Activated CD8-positive, alpha-beta memory T cell treated with anti-CD3 and anti-CD28 coated beads for 36 hours (primary cell): Measurements from ENCODE around the gene RAB20. TPM values are rescaled to one million over a fixed set of nuclear protein-coding genes. Genes with fewer than 3 reads are reported as not detected.

Source experiments
- CTCF ChIA-PET: fragments of 350-600 bp; sonication (Branson Sonifier 250); formaldehyde crosslinking; loops from one replicate; lab custom pipeline; 2021; ENCODE audit warnings: antibody characterized with exemption; lab: Charles Lee
- POLR2A ChIA-PET: fragments of 350-600 bp; sonication (Branson Sonifier 250); formaldehyde crosslinking; loops from one replicate; lab custom pipeline; 2021; ENCODE audit warnings: antibody characterized with exemption; lab: Charles Lee
- total RNA-seq, 2 experiments: library from RNA; stranded (reverse); gene quantifications; one replicate each; pipeline ENCODE4 v1.2.3, GENCODE V29; 2021

RAB20 gene
- total RNA-seq, 2 experiments from 2014 or later, result 2.3 TPM

DNA sequence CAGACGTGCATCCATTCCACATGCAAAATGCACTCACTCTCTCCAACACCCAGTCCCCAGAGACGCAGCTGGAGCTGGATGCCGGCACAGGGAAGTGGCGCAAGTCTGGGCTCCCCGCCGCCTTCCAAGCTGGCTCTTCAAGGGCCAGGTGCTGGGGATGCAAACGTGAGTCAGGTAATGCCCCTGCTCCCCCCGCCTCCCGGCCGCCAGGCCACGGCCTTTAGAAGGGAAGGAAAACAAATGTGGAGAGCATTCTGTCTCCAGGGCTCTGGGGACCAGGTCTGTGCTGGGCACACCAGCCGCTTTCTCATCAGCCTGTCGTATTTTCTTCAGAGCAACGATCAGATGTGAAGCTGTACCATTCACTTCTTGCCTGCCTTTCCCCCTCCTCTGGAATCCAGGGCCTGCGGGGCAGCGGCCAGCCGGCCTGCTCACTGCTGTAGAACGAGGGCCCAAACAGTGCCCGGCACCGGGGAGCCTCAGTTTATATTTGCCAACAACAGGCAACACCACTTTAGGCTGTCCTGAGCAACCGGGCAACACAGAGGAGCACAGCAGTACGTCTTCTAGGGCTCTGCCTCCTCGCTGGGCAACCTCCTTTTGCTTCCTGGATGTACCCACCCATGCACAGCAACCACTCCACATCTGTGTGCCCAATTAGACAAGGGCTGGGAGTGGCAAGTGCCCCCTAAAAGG lies 3.8 kb downstream of the RAB20 start:
- ChIA-PET CTCF (no interaction called here), POLR2A (no interaction called here)

DNA sequence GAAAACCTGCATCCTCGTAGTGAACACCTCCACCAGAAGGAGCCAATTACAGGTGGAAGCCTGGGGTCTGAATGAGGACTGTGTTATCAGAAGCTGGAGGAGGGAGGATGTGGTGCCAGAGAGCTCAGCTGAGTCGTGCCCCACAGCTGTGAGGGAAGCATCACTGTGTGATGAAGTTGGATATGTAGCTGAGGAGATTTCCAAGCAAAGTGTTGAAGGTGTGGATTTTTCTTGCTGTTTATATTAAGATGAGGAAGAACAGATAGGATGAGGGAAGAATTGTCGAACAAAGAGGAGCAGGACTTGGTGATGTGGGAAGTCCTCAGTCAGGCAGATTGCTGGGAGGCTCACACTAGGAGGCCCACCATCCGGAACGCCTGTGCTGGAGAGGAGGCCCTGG lies 4.4 kb downstream of the RAB20 start:
- CTCF ChIA-PET, result no interaction called here
- POLR2A ChIA-PET, result no interaction called here

DNA sequence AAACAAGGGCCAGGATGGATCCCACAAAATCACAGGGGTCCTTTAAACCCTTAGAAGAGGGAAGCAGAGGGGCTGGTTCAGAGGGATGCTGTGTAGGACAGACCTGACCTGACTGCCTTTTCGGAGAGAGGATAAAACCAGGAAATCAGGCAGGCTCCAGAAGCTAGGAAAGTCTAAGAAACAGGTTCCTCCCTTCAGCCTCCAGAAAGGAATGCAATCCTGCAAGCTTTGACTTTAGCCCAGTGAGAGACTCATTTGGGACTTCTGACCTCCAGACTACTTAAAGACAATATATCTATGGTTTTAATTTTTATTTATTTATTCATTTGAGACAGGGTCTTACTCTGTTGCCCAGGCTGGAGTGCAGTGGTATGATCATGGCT lies 5.3 kb downstream of the RAB20 start:
- ChIA-PET POLR2A (no interaction called here), CTCF (no interaction called here)

DNA sequence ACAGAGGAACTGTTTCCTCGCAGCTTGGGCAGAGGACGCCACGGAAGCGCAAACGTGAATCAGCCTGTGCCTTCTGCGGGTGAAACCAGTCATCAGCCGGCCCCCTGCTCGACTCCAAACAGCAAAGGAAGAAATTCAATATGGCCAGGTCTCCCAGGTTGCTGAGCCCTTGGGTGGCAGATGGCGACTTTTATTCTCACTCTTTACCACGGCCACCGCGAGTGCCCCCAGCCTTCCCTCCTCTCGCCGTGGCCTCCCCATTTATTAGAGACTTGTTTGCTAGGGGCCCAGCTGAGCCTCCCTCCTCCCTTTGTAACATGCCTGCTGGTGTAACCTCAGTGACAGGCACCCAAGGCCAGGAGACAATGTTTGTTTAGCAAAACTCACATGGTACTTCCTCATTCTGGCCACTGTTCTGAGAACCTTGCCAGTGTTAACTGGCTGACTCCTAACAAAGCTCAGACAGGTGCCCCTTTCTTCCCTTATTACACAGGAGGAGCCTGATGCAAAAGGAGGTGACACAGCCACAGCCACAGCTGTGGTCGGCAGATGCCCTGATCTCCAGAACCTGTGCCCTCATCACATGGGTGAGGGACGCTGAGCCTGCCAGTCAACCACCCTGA lies 5.8 kb downstream of the RAB20 start:
- POLR2A ChIA-PET, result no interaction called here
- CTCF ChIA-PET, result no interaction called here

DNA sequence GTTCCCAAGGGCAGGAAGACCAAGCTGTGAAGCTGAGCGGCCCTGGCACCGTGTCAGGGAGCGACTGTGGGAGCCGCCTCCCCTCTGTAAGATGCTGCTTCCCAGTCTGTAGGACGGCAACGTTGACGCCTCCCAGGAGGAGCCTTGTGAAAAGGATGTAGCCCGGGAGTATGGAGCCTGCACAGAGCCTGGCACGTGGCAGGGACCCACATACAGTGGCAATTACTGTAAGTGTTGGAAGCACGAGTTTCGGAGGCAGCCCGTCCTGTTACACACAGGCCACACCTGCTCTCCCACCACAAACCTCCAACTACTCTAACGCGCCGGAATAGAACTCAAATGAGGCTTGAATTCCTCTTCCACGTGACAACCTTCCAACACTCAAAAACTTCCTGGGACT lies 6.6 kb downstream of the RAB20 start:
- ChIA-PET CTCF (no interaction called here), POLR2A (no interaction called here)

DNA sequence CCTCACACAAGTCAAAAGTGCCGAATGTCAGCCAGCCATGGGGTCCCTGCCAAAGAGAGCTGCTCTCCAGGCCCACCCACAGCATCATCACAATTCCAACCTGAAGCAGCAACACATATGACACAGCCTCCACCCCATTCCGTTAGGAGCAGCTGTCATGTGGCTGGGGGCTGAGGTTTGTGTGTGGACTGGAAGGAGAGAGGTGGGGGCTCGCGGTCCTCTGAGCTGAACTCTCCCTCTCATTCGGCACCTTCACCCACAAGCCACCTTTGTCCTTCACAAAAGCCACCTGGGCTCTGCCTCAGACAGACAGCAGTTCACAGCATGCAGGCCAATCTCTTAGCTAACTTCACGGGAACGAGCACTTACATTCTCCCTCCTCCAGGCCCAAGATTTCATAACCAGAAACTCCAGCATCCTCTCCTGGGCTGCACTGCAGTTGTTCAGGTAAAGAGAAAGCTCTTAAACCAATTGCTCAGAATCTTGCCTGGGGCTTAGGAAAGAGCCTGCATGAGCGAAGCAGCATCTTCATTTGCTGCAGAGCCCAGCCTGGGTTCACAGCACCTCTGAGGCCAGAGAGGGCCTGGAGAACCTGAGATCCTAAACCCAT lies 7.2 kb downstream of the RAB20 start:
- ChIA-PET CTCF (no interaction called here), POLR2A (no interaction called here)

DNA sequence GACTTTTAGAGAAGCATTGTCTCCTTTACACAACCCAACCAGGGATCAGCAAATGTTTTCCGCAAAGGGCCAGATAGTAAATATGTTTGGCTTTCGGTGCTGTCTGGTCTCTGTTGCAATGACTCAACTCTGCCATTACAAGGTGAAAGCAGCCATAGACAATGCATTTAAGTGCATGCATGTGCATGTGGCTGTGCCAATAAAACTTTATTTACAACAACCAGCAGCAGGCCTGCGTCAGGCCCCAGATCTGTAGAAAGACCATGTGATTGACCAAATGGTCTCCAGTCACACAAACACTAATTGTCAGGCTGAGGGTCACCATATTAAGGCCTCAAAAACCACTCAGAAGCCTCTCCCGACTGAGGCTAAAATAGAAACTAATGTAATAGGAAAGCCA lies 8.1 kb downstream of the RAB20 start:
- CTCF ChIA-PET, result no interaction called here
- POLR2A ChIA-PET, result no interaction called here

DNA sequence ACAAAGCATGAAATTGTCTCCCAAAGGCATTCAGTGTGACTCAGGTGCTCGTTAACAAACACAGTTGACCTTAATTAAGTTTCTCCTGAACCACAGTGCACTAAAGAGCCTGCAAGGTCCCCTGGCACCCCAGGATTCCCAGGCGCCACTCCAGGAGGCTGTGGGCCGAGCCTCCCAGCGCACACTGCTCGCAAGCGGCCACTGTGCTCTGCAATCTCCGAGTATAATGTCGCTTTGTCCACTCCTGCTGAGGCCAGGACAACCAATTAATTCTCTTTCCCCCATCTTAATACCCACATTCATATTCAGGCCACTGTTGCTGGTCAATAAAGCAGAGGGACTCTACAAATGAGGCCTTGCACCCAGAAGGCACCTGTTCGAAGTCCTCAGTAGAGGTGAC lies 8.8 kb downstream of the RAB20 start:
- ChIA-PET POLR2A (no interaction called here), CTCF (no interaction called here)

DNA sequence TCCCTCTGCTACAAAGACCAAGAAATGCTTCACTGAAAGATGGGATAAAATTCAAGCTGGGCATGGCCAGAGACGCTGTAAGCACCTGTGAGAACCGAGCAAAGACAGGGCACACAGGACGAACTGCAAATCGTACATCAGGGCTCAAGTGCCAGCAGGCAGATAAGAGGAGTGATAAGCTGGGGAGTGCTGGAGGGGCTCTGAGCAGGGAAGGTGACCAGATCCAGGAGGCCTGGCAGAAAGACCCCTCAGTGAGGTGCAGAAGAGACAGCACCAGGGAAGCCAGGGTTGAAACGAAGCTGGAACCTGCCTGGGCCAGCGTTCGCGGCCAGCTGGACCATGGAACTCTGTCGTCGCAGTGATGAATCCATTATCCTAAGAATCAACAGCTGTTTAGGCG lies 10.2 kb downstream of the RAB20 start:
- CTCF ChIA-PET, result no interaction called here
- POLR2A ChIA-PET, result no interaction called here

DNA sequence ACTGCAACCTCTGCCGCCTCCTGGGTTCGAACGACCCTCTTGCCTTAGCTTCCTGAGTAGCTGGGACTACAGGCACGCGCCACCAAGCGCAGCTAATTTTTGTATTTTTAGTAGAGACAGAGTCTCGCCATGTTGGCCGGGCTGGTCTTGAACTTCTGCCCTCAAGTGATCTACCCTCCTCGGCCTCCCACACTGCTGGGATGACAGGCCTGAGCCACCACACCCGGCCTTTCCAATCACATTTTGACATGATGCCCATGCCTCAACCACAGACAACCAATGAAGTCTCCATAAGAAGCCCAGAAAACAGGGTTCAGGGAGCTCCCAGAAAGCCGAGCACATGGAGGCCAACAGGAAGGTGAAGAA lies 11.7 kb downstream of the RAB20 start:
- CTCF ChIA-PET, result no interaction called here
- POLR2A ChIA-PET, result no interaction called here

DNA sequence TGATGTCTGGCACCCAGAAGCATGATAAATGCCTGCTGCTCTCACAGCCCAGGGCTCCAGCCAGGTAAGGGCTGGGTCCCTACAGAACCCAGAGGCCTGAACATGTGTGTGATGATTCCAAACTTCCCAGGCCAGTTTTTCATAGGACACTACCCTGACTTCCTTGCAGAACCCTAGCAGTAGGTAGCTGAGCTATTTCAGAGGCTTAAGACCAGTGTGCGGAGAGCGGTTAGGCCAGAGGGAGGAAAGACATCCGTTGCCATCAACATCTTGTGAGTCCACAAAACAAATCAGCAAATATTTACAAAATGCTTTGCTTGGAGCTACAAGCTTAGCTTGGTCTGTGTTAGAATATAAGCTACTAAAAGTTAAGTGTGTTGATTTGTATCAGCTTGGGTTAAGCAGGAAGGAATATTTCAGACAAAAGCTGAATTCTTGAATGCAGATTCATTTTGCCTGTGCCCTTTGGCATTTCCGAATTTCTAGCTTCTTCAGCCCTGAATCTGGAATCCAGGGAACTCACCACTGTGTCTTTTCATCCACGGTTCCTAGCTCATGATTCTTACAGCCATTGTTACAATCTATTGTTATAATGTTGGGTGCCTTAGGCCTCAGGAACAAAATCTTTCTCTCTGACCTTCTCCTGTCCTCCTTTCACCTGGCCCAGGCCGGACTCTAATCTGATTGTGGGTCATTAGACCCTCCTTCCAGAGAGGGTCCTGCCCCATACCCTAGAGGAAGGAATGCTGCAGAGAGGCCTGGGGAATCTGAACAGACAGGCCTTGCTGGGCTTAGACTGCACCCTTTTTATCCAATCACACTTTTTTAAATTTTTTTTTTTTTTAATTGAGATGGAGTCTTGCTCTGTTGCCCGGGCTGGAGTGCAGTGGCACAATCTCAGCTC lies 12.4 kb downstream of the RAB20 start:
- ChIA-PET POLR2A (no interaction called here), CTCF (no interaction called here)

DNA sequence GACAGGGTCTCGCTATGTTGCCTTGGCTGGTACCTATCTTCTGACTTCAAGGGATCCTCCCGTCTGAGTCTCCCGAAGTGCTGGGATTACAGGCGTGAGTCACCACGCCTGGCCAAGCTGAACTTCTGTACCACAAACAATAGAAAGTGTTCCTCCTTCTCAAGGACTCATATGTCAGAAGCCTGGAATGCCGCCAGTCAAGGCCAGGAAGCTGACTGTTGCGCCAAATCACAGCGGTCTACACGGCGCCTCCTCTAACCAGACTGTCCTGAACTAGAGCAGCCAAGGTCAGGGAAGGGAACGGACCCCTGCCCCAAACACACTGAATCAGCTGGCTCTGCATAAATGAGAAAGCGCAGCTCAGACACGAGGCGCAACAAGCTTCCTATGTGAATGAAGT lies 14.6 kb downstream of the RAB20 start:
- ChIA-PET CTCF (no interaction called here), POLR2A (no interaction called here)

DNA sequence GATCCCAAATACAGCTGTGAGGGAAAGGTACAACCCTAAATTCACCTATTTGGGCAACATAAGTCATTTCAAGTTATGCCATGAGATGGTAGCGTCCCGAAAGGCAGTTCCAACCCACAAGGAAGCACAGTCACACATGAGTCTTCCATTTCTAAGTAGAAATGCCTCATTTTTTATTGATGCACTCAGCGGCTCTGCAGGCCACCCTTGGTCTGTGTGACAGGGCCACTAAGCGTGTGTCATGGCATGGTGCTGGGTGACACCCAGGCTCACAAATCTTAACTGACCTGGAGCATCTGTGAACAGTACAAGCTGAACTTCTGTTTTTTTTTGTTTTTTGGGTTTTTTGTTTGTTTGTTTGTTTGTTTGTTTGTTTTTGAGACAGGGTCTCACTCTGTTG lies 15.1 kb downstream of the RAB20 start:
- ChIA-PET CTCF (no interaction called here), POLR2A (no interaction called here)

DNA sequence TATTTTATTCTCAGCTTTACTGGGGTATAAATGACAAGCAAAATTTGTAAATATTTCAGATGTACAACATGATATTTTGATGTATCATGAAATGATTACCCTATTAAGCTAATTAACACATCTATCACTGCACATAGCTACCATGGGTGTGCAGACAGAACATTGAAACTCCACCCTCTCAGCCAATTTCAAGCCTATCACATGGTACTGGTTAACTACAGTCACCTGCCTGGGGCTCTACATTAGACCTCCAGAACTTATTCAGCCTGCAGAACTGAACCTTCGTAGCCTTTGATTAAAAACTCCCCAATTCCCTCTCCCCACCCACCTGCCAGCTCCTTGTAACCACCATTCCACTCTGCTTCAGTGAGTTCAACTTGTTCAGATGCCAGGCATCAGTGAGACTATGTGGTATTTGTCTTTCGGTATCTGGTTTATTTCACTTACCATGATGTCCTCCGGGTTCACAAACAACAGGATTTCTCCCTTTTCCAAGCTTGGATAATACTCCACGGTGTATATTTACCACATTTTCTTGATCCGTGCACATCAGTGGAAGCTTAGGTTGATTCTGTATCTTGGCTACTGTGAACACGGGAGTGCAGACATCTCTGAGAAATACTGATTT lies 19.2 kb downstream of the RAB20 start:
- ChIA-PET POLR2A (no interaction called here), CTCF (no interaction called here)

DNA sequence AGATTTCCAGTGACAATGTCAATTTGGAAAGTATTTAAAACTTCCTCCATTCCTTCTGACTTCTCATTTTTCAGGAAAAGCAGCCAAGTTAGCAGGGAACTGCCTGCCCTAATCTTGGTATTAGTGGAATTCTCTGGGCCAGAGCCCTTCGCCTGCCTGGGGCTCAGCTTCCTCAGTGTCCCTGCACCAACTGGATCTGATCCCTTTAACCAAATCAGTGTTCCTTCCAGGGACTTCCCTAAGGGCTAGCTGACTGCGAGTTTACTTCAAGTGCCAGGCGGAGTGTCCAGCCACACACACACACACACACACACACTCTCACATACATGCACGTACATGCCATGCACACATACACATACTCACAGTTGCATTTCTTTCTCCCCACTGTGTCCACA lies 20.0 kb downstream of the RAB20 start:
- POLR2A ChIA-PET, result no interaction called here
- CTCF ChIA-PET, result no interaction called here

DNA sequence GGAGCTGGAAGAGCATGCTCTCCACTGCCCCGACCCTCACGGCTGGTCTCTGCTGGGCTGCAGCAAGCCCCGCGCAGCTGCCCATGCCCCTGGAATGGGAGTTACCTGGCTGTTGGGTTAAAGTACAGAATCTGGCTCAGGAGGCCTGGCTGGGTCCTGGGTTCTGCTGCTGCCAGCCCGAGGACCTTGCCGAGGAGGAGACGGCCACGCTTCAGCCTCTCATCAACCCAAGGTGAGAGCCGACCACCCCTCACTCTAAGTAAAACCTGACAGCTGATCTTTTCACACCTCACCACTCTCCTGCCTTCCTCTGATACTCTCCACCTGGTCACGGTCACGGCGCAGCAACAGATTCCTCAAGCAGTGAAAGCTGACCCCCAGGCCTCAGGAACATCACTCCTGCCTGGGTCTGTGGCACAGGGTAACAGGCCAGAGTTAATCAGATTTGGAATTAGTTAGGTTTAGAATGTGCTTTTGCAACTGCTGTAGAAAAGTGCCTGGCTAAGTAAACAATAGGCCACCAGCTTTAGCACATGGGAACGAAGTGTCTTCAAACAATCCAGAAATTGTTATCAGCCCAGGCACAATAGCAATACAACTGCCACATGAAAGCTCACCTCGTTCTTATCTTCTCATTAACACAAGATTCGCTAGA lies 20.5 kb downstream of the RAB20 start:
- CTCF ChIA-PET, result no interaction called here
- POLR2A ChIA-PET, result interaction anchor here (0.7 kb wide), 1 partner anchor 318 kb away, joined by 4 read pairs; no protein-coding TSS in a partner anchor

DNA sequence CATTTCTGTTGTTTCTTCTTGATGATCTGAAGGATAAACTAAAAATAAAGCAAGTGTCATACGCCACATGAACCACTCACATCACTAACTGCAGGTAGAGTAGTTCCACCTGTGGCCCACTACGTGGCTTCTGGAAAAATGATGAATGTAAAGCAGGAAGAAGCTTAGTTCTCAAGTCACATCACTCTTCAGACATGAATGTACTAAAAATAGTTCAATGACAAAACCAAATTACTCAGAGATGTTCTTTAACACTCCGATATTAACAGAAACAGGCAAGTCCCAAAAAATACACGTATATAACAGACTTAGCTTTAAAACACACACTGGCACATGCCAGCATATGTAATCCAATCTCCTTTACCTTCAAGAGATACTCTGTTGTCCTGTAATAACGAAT lies 21.6 kb downstream of the RAB20 start:
- ChIA-PET CTCF (no interaction called here), POLR2A (no interaction called here)

DNA sequence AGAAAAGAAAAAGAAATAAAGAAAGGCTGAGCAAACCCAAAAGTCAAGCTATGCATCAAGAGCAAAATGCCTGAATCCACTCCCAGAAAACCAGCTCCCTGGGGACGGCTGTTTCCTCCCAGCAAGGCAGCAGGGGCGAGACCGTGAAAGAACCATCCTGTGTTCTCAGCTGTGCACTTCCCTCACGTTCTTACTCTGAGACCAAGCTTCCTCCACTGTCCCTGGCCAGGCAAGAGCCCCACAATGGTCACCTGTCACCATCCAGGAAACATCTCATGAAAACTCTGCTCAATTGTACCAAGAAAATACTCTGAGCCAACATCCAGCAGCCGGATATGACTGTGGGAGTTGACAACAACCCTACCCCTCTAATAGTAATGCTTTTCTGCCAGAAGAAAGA lies 22.9 kb downstream of the RAB20 start:
- CTCF ChIA-PET, result interaction anchor here (0.7 kb wide), 1 partner anchor 43 kb away, joined by 3 read pairs; no protein-coding TSS in a partner anchor
- POLR2A ChIA-PET, result no interaction called here

DNA sequence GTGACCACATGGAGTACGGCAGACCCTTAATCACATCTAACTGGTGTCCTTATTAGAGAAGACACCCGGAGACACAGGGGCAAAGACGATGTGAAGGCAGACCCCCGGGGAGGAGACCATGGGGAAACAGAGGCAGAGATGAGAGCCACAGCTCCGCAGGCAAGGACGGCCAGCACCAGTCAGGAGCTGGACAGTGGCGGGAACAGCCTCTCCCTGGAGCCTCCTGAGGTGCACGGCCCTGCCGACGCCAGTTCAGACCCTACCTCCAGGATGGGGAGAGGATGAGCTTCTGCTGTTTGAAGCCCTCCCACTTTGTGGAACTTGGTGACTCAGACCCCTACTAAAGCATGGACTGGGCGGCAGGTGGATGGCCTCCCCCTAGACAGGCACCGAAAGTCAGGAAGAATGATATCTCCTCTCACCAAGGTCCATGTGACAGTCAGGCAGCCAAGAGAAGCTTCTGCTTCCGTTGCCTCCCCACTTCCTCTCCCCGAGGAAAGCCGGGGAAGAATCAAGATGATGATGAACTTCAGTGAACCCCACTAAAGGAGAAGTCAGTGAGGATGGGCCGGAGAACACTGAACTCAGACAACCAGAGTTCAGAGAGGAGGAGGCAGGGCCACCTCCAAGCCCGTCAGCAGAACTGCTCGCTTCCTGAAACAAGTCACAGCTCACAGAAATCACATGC lies 25.4 kb downstream of the RAB20 start:
- ChIA-PET POLR2A (no interaction called here), CTCF (no interaction called here)
